Measurements from ENCODE around the gene KRT74.
"Not testable (repeated sequence)": the region's sequence is repeated elsewhere in the genome, so short reads cannot be mapped to it uniquely, and the experiment has no call there.

Gene KRT74

DNA sequence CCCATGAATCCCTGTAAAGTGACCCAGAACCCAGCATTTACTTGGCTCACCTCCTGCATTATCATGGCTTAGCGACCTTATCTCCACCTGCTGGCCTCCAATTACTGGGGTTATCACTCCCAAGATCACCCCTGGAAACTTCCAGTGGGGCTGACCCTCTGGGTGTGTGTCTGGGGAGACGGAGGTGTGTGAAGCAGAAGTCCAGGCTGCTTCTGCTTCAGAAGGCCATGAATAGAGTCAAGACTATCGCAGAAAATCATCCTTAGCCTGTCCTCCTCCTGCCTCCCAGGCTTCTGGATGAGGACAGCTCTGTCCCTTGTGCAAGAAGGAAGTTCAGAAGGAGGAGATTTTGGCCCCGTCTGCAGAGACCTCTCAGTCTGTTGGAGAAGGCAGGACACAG lies 28.0 kb upstream of the KRT74 start:
- H3K4me1 ChIP-seq (ENCODE audit: control insufficient read depth in 1 of 2, insufficient read depth in 2 of 2, low read length in 2 of 2), result no peaks in the 10 kb centered on the region
- H3K27ac ChIP-seq (ENCODE audit: low read length), result no peak overlapping the region
- H3K36me3 ChIP-seq (ENCODE audit: control insufficient read depth in 1 of 2, insufficient read depth in 2 of 2, low read length in 2 of 2), result no peaks in the 10 kb centered on the region
- peaks cover 24% of the 10 kb centered on the region for H3K27me3 ChIP-seq (ENCODE audit: low read depth, low read length)
- no peaks in the 10 kb centered on the region for H3K9me3 ChIP-seq (ENCODE audit: control insufficient read depth in 1 of 2, low read length in 2 of 2)
- H3K4me3 ChIP-seq (ENCODE audit: low read depth in 1 of 2, low read length in 2 of 2), result no peak overlapping the region

DNA sequence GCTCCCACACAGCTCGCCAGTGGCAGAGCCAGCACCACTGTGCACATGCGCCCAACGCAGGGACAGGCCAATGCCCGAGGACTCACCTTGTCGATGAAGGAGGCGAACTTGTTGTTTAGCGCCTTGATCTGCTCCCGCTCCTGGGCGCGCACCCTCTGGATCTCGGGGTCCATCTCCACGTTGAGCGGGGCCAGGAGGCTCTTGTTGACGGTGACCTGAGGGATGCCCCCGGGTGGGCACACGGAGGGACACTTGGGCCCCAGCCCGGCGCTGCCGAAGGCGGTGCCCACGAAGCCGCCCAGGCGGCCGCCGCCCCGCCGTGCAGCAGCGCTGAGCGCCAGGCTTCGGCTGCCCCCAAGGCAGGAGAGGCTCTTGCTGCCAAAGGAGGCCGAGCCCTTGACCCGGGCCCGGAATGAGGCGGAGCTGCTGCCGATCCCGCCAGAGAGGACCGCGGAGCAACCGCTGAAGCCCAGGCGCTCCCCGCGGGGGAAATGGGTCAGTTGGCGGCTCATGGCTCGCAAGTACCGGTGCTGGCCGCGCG lies 27.4 kb upstream of the KRT74 start, which contains the start of gene KRT72:
KRT72 (minus strand) TSS at position 523 of the 541 bp plus-strand sequence; CDS start at position 512, 11 bp downstream.
- no peaks in the 10 kb centered on the region for H3K4me1 ChIP-seq (ENCODE audit: control insufficient read depth in 1 of 2, insufficient read depth in 2 of 2, low read length in 2 of 2)
- H3K4me3 ChIP-seq (ENCODE audit: low read depth in 1 of 2, low read length in 2 of 2), result no peak within 1 kb of the TSS
- H3K27me3 ChIP-seq (ENCODE audit: low read depth, low read length), result peaks cover 24% of the 10 kb centered on the region
- H3K9me3 ChIP-seq (ENCODE audit: control insufficient read depth in 1 of 2, low read length in 2 of 2), result no peaks in the 10 kb centered on the region
- no peak within 1 kb of the TSS for H3K27ac ChIP-seq (ENCODE audit: low read length)
- H3K36me3 ChIP-seq (ENCODE audit: control insufficient read depth in 1 of 2, insufficient read depth in 2 of 2, low read length in 2 of 2), result no peaks in the 10 kb centered on the region

DNA sequence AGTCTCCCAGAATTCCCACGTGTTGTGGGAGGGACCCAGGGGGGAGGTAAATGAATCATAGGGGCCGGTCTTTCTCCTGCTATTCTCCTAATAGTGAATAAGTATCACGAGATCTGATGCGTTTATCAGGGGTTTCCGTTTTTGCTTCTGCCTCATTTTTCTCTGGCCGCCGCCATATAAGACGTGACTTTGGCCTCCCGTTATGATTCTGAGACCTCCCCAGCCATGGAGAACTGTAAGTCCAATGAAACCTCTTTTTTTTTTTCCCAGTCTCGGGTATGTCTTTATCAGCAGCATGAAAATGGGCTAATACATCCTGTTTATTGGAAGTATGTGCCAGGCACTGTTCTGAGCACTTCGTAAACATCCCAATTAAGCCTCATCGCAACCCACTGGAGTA lies 26.8 kb upstream of the KRT74 start:
- H3K9me3 ChIP-seq (ENCODE audit: control insufficient read depth in 1 of 2, low read length in 2 of 2), result no peaks in the 10 kb centered on the region
- peaks cover 24% of the 10 kb centered on the region for H3K27me3 ChIP-seq (ENCODE audit: low read depth, low read length)
- H3K27ac ChIP-seq (ENCODE audit: low read length), result no peak overlapping the region
- no peaks in the 10 kb centered on the region for H3K4me1 ChIP-seq (ENCODE audit: control insufficient read depth in 1 of 2, insufficient read depth in 2 of 2, low read length in 2 of 2)
- no peak overlapping the region for H3K4me3 ChIP-seq (ENCODE audit: low read depth in 1 of 2, low read length in 2 of 2)
- no peaks in the 10 kb centered on the region for H3K36me3 ChIP-seq (ENCODE audit: control insufficient read depth in 1 of 2, insufficient read depth in 2 of 2, low read length in 2 of 2)

DNA sequence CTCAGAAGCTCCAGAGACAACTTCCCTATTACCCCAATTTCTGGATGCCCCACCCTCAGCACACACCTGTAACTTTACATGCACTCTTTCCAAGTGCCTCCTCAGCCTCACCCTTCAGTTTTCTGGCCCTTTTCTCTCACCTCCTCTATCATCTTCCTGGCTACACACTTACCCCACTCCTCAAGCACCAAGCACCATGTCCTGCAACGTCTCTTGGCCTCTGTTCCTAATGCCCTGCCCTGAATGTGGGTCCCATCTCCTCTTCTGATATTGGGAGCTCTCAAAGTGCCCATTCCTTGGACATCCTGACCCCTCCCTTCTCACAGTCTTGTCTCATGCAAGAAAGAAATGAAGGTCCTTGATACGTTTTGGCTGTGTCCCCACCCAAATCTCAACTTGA lies 26.4 kb upstream of the KRT74 start:
- Histone ChIP-seq H3K27me3 (ENCODE audit: low read depth, low read length) (peaks cover 24% of the 10 kb centered on the region), H3K27ac (ENCODE audit: low read length) (no peak overlapping the region), H3K4me3 (ENCODE audit: low read depth in 1 of 2, low read length in 2 of 2) (no peak overlapping the region), H3K9me3 (ENCODE audit: control insufficient read depth in 1 of 2, low read length in 2 of 2) (no peaks in the 10 kb centered on the region), H3K4me1 (ENCODE audit: control insufficient read depth in 1 of 2, insufficient read depth in 2 of 2, low read length in 2 of 2) (no peaks in the 10 kb centered on the region), H3K36me3 (ENCODE audit: control insufficient read depth in 1 of 2, insufficient read depth in 2 of 2, low read length in 2 of 2) (no peaks in the 10 kb centered on the region)

DNA sequence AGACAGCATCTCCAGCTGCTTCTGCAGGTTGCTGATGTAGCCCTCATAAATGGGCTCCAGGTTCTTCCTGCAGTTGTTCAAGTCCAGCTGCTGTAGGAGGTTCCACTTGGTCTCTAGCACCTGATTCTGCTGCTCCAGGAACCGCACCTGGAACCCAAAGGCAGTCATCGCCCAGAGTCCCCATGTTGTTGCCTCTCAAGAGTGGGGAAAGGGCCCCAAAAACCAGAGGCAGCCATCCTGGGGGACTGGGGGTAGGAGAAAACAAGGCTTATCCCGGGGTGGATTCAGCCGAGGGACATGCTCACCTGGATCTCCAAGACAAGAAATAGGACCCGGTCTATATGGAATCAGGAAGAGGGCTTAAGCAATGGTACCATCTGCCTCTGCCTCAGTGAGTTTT lies 25.3 kb upstream of the KRT74 start:
- no peak overlapping the region for H3K4me3 ChIP-seq (ENCODE audit: low read depth in 1 of 2, low read length in 2 of 2)
- peaks cover 24% of the 10 kb centered on the region for H3K27me3 ChIP-seq (ENCODE audit: low read depth, low read length)
- no peaks in the 10 kb centered on the region for H3K36me3 ChIP-seq (ENCODE audit: control insufficient read depth in 1 of 2, insufficient read depth in 2 of 2, low read length in 2 of 2)
- H3K4me1 ChIP-seq (ENCODE audit: control insufficient read depth in 1 of 2, insufficient read depth in 2 of 2, low read length in 2 of 2), result no peaks in the 10 kb centered on the region
- H3K27ac ChIP-seq (ENCODE audit: low read length), result no peak overlapping the region
- H3K9me3 ChIP-seq (ENCODE audit: control insufficient read depth in 1 of 2, low read length in 2 of 2), result no peaks in the 10 kb centered on the region

DNA sequence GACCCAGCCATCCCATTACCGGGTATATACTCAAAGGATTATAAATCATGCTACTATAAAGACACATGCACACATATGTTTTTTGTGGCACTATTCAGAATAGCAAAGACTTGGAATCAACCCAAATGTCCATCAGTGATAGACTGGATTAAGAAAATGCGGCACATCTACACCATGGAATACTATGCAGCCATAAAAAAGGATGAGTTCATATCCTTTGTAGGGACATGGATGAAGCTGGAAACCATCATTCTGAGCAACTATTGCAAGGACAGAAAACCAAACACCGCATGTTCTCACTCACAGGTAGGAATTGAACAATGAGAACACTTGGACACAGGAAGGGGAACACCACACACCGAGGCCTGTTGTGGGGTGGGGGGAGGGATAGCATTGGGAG lies 20.6 kb upstream of the KRT74 start:
- not testable (repeated sequence) for H3K27me3 ChIP-seq (ENCODE audit: low read depth, low read length); H3K27ac ChIP-seq (ENCODE audit: low read length)

DNA sequence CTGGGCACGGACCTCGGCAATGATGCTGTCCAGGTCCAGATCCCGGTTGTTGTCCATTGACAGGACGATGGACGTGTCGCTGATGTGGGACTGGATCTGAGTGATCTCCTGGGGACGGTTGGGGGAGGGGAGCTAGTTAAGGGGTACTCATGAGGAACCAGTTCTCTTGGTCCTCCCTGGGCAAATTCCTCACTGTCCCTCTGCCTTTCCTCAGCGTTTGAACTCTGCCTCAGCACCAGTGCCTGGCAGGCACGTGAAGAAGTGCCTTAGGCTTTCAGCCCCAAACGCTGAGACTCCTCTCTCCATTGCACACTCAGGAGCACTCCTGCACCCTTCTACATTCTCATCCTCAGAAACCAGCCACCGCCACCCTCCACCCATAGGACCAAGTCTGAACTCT lies 17.9 kb upstream of the KRT74 start:
- H3K36me3 ChIP-seq (ENCODE audit: control insufficient read depth in 1 of 2, insufficient read depth in 2 of 2, low read length in 2 of 2), result no peaks in the 10 kb centered on the region
- no peaks in the 10 kb centered on the region for H3K4me1 ChIP-seq (ENCODE audit: control insufficient read depth in 1 of 2, insufficient read depth in 2 of 2, low read length in 2 of 2)
- no peak overlapping the region for H3K27ac ChIP-seq (ENCODE audit: low read length)
- no peaks in the 10 kb centered on the region for H3K9me3 ChIP-seq (ENCODE audit: control insufficient read depth in 1 of 2, low read length in 2 of 2)
- H3K27me3 ChIP-seq (ENCODE audit: low read depth, low read length), result no peaks in the 10 kb centered on the region
- no peak overlapping the region for H3K4me3 ChIP-seq (ENCODE audit: low read depth in 1 of 2, low read length in 2 of 2)

More for the DNA sequence above, 20.6 kb upstream of the KRT74 start:
- not testable (repeated sequence) for H3K4me3 ChIP-seq (ENCODE audit: low read depth in 1 of 2, low read length in 2 of 2); H3K4me1 ChIP-seq (ENCODE audit: control insufficient read depth in 1 of 2, insufficient read depth in 2 of 2, low read length in 2 of 2); H3K36me3 ChIP-seq (ENCODE audit: control insufficient read depth in 1 of 2, insufficient read depth in 2 of 2, low read length in 2 of 2); H3K9me3 ChIP-seq (ENCODE audit: control insufficient read depth in 1 of 2, low read length in 2 of 2)

DNA sequence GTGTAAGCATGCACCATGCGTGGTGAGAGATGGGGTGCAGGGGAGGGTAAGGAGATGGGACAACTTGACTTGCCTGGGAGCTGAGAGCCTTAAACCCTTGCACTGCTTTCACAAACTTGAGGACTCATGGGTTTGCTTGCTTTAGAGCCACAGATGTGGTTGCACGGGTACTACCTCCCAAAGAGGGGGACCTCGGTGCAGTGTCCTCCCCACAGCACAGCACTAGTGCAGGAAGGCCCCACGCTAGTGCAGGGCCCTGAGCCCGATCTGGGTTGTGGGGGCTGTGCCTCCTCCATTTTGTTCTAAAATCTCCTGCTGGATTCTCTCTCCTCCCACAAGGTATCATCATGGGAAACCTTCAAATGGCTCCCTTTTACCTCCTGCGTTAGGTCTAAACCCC lies 16.4 kb upstream of the KRT74 start:
- Histone ChIP-seq H3K4me1 (ENCODE audit: control insufficient read depth in 1 of 2, insufficient read depth in 2 of 2, low read length in 2 of 2) (no peaks in the 10 kb centered on the region), H3K36me3 (ENCODE audit: control insufficient read depth in 1 of 2, insufficient read depth in 2 of 2, low read length in 2 of 2) (no peaks in the 10 kb centered on the region), H3K27me3 (ENCODE audit: low read depth, low read length) (no peaks in the 10 kb centered on the region), H3K4me3 (ENCODE audit: low read depth in 1 of 2, low read length in 2 of 2) (no peak overlapping the region), H3K9me3 (ENCODE audit: control insufficient read depth in 1 of 2, low read length in 2 of 2) (no peaks in the 10 kb centered on the region), H3K27ac (ENCODE audit: low read length) (no peak overlapping the region)

DNA sequence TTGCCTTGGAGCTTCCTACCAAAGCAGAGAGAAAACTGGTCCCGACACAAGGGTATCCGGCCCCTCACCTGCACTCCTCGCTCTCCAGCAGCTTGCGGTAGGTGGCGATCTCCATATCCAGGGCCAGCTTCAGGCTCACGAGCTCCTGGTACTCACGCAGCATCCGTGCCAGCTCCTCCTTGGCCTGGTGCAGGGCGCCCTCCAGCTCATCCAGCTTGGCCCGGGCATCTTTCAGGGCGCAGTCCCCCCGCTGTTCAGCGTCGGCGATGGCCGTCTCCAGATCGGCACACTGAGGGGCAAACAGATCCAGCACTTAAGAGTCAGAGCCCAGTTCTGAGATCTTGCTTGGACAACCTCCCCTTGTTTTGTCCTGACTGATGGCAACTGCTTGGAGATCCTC lies 13.9 kb upstream of the KRT74 start:
- H3K27me3 ChIP-seq (ENCODE audit: low read depth, low read length), result no peaks in the 10 kb centered on the region
- H3K9me3 ChIP-seq (ENCODE audit: control insufficient read depth in 1 of 2, low read length in 2 of 2), result no peaks in the 10 kb centered on the region
- no peaks in the 10 kb centered on the region for H3K36me3 ChIP-seq (ENCODE audit: control insufficient read depth in 1 of 2, insufficient read depth in 2 of 2, low read length in 2 of 2)
- H3K27ac ChIP-seq (ENCODE audit: low read length), result no peak overlapping the region
- no peak overlapping the region for H3K4me3 ChIP-seq (ENCODE audit: low read depth in 1 of 2, low read length in 2 of 2)
- no peaks in the 10 kb centered on the region for H3K4me1 ChIP-seq (ENCODE audit: control insufficient read depth in 1 of 2, insufficient read depth in 2 of 2, low read length in 2 of 2)

DNA sequence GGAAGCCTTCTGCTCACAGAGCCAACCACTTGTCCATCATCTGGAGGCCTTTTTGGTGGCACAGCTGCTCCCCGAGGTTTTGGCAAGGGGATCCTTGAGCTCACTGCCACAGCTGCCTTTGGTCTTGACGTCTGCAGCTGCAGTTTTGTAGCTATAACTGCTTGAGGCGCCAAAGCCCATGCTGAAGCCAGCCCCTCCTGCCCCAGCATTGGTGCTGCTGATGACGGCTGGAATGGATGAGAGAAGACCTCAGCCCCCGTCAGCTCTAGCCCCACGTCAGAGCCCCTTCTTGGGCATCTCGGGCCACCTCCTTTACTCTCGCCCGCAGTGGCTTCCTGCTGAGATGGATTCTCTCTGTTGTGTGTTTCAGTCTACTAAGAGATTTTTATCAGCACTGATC lies 12.3 kb upstream of the KRT74 start:
- Histone ChIP-seq H3K36me3 (ENCODE audit: control insufficient read depth in 1 of 2, insufficient read depth in 2 of 2, low read length in 2 of 2) (no peaks in the 10 kb centered on the region), H3K4me1 (ENCODE audit: control insufficient read depth in 1 of 2, insufficient read depth in 2 of 2, low read length in 2 of 2) (no peaks in the 10 kb centered on the region), H3K9me3 (ENCODE audit: control insufficient read depth in 1 of 2, low read length in 2 of 2) (no peaks in the 10 kb centered on the region), H3K27me3 (ENCODE audit: low read depth, low read length) (no peaks in the 10 kb centered on the region), H3K27ac (ENCODE audit: low read length) (no peak overlapping the region), H3K4me3 (ENCODE audit: low read depth in 1 of 2, low read length in 2 of 2) (no peak overlapping the region)

DNA sequence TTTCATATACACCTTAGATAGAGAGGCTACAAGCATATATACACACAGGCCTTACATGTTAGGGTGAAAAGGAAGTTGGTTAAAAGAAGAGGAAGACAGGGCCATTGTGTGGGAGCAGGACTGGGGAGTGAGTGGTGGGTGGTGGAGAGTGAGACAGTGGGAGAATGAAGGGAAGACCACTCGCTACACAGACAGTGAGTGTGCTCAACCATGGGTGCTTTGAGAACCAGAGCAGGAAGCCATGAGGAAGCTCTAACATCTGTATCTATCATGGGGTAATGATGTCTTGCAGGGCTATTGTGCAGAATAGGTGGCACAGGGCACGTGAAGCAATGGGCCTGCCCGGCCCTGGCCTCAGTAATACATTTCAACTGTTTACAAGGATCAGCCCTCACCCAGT lies 11.4 kb upstream of the KRT74 start:
- no peak overlapping the region for H3K4me3 ChIP-seq (ENCODE audit: low read depth in 1 of 2, low read length in 2 of 2)
- no peak overlapping the region for H3K27ac ChIP-seq (ENCODE audit: low read length)
- no peaks in the 10 kb centered on the region for H3K4me1 ChIP-seq (ENCODE audit: control insufficient read depth in 1 of 2, insufficient read depth in 2 of 2, low read length in 2 of 2)
- no peaks in the 10 kb centered on the region for H3K27me3 ChIP-seq (ENCODE audit: low read depth, low read length)
- no peaks in the 10 kb centered on the region for H3K36me3 ChIP-seq (ENCODE audit: control insufficient read depth in 1 of 2, insufficient read depth in 2 of 2, low read length in 2 of 2)
- H3K9me3 ChIP-seq (ENCODE audit: control insufficient read depth in 1 of 2, low read length in 2 of 2), result no peaks in the 10 kb centered on the region

DNA sequence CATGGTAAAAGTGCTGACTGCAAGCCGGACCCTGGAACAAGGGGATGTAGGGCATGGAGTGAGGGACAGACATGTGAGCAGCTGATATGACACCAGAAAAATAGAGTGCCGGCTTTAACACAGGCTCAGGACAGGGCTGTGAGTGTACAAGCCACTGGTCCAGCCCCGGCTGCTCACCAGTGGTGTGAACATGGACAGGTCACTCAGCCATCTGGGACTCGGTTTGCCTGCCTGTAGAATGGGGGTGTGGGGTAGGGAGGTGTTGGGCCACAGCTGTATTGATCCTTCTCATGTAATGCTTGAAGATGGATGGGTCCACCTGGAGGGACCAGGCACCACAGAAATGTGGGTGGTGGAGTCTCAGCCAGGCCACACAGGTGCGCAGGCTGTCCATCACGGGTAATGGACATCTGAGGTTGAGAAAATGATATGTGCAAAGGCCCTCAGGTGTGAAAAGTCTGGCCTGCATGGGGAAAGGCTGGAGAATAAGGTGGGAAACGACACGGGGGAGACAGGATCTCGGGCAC lies 10.6 kb upstream of the KRT74 start:
- H3K36me3 ChIP-seq (ENCODE audit: control insufficient read depth in 1 of 2, insufficient read depth in 2 of 2, low read length in 2 of 2), result no peaks in the 10 kb centered on the region
- H3K27me3 ChIP-seq (ENCODE audit: low read depth, low read length), result no peaks in the 10 kb centered on the region
- H3K4me3 ChIP-seq (ENCODE audit: low read depth in 1 of 2, low read length in 2 of 2), result no peak overlapping the region
- H3K27ac ChIP-seq (ENCODE audit: low read length), result no peak overlapping the region
- H3K4me1 ChIP-seq (ENCODE audit: control insufficient read depth in 1 of 2, insufficient read depth in 2 of 2, low read length in 2 of 2), result no peaks in the 10 kb centered on the region
- H3K9me3 ChIP-seq (ENCODE audit: control insufficient read depth in 1 of 2, low read length in 2 of 2), result no peaks in the 10 kb centered on the region
